Measurements from ENCODE around the gene DDX4.
"Not testable (repeated sequence)": the region's sequence is repeated elsewhere in the genome, so short reads cannot be mapped to it uniquely, and the experiment has no call there.

Gene DDX4

GRCh38 chr5:55737793-55738192 lies at the start of gene DDX4:
DDX4 (plus strand) TSS chr5:55738061; CDS start chr5:55738964, 903 bp downstream.
- no peak within 1 kb of the TSS for H3K27ac ChIP-seq
- TF ChIP-seq, protein P1, sequence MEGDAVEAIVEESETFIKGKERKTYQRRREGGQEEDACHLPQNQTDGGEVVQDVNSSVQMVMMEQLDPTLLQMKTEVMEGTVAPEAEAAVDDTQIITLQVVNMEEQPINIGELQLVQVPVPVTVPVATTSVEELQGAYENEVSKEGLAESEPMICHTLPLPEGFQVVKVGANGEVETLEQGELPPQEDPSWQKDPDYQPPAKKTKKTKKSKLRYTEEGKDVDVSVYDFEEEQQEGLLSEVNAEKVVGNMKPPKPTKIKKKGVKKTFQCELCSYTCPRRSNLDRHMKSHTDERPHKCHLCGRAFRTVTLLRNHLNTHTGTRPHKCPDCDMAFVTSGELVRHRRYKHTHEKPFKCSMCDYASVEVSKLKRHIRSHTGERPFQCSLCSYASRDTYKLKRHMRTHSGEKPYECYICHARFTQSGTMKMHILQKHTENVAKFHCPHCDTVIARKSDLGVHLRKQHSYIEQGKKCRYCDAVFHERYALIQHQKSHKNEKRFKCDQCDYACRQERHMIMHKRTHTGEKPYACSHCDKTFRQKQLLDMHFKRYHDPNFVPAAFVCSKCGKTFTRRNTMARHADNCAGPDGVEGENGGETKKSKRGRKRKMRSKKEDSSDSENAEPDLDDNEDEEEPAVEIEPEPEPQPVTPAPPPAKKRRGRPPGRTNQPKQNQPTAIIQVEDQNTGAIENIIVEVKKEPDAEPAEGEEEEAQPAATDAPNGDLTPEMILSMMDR (conservative IDR thresholded peaks at IDR 0.05): no peak
- TF ChIP-seq ZFX (IDR thresholded peaks at IDR 0.05): no peak

GRCh38 chr5:55691265-55692105 lies 46.4 kb upstream of the DDX4 start:
- TF ChIP-seq ZFX (IDR thresholded peaks at IDR 0.05): no peak
- TF ChIP-seq, protein P1 (conservative IDR thresholded peaks at IDR 0.05): peak; percentile 89
- no peak overlapping the region; the same call in 1 of the 2 replicates for H3K27ac ChIP-seq

DNA sequence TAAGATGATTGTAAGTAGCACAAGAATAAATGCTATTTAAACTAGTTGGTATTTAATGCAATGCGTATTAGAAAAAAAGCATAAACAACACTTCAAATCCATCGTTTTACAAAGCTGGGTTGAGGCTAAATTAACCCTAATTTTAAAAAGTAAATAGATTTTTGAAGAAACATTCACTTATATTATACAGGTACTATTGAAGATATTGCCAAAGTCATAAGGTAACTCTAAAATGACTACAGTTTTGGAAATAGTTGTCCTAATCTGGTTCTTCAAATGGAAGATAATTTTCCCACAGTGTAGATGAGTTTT lies 45.8 kb upstream of the DDX4 start:
- no peak overlapping the region for H3K27ac ChIP-seq
- TF ChIP-seq, protein P1 (conservative IDR thresholded peaks at IDR 0.05): peak; percentile 51
- TF ChIP-seq ZFX (IDR thresholded peaks at IDR 0.05): no peak

- TF ChIP-seq, protein P1 (conservative IDR thresholded peaks at IDR 0.05): no peak
- H3K27ac ChIP-seq: no peak overlapping the region
Observed at GRCh38 chr5:55692509-55692908, 45.4 kb upstream of the DDX4 start.

- TF ChIP-seq ZFX (IDR thresholded peaks at IDR 0.05): no peak
- TF ChIP-seq, protein P1 (conservative IDR thresholded peaks at IDR 0.05): peak; percentile 90
- H3K27ac ChIP-seq: no peak overlapping the region
Observed at GRCh38 chr5:55694152-55694830, 43.6 kb upstream of the DDX4 start.

- H3K27ac ChIP-seq: not testable (repeated sequence)
Observed at GRCh38 chr5:55696704-55697103, 41.2 kb upstream of the DDX4 start.

GRCh38 chr5:55699041-55699688 lies 38.7 kb upstream of the DDX4 start:
- TF ChIP-seq ZFX (IDR thresholded peaks at IDR 0.05): no peak
- TF ChIP-seq, protein P1 (conservative IDR thresholded peaks at IDR 0.05): no peak
- H3K27ac ChIP-seq: no peak overlapping the region

All from C4-2B (cell line).